Effector memory CD4-positive, alpha-beta T cell (primary cell): ENCODE results near the gene BCAR3.

Experiments
- DNase-seq, 3 donors: peaks; one replicate each; pipeline ENCODE4 v3.0.0-alpha.2; 2020
- H3K27ac ChIP-seq: 2 replicates; pipeline ENCODE4 v1.7.0; 2013; ENCODE audit warnings: mild to moderate bottlenecking, low read length, moderate library complexity; ENCODE audit not compliant: insufficient read depth, poor library complexity, severe bottlenecking
- H3K27me3 ChIP-seq: replicated peaks from 2 replicates; pipeline ENCODE4 v1.7.0; 2013; ENCODE audit warnings: mild to moderate bottlenecking, low read length; ENCODE audit not compliant: insufficient read depth, control insufficient read depth, poor library complexity, severe bottlenecking
- H3K36me3 ChIP-seq: 2 replicates; pipeline ENCODE4 v1.7.0; 2013; ENCODE audit warnings: mild to moderate bottlenecking, low read length, moderate library complexity; ENCODE audit not compliant: control insufficient read depth, insufficient read depth
- H3K4me1 ChIP-seq: 2 replicates; pipeline ENCODE4 v1.7.0; 2013; ENCODE audit warnings: low read length, mild to moderate bottlenecking; ENCODE audit not compliant: control insufficient read depth, insufficient read depth, poor library complexity, severe bottlenecking
- H3K4me3 ChIP-seq: 2 replicates; pipeline ENCODE4 v1.7.0; 2013; ENCODE audit warnings: low read length, low read depth, mild to moderate bottlenecking; ENCODE audit not compliant: insufficient read depth, poor library complexity, severe bottlenecking
- H3K9me3 ChIP-seq: 2 replicates; pipeline ENCODE4 v1.7.0; 2013; ENCODE audit warnings: mild to moderate bottlenecking, low read length, moderate library complexity; ENCODE audit not compliant: control insufficient read depth

Gene BCAR3

GRCh38 chr1:93648656-93649055, 33.0 kb downstream of the BCAR3 start:
- no peak overlapping the region for H3K27ac ChIP-seq
- H3K4me1 ChIP-seq, result no peaks in the 10 kb centered on the region
- no peaks in the 10 kb centered on the region for H3K9me3 ChIP-seq
- no peaks in the 10 kb centered on the region for H3K36me3 ChIP-seq
- no peak for DNase-seq
- H3K4me3 ChIP-seq, result no peak overlapping the region
- H3K27me3 ChIP-seq, result no peaks in the 10 kb centered on the region

- Histone ChIP-seq H3K4me3 (no peak overlapping the region), H3K4me1 (no peaks in the 10 kb centered on the region), H3K27ac (no peak overlapping the region), H3K27me3 (no peaks in the 10 kb centered on the region), H3K36me3 (no peaks in the 10 kb centered on the region), H3K9me3 (no peaks in the 10 kb centered on the region)
- no peak for DNase-seq
These were observed 40.1 kb downstream of the BCAR3 start for GRCh38 chr1:93641527-93641926.

- DNase-seq, result no peak
- Histone ChIP-seq H3K36me3 (no peaks in the 10 kb centered on the region), H3K27me3 (no peaks in the 10 kb centered on the region), H3K4me1 (no peaks in the 10 kb centered on the region), H3K27ac (no peak overlapping the region), H3K4me3 (no peak overlapping the region), H3K9me3 (no peaks in the 10 kb centered on the region)
These were observed 40.8 kb downstream of the BCAR3 start for GRCh38 chr1:93640656-93641440.

GRCh38 chr1:93638981-93639380, 42.7 kb downstream of the BCAR3 start:
- H3K4me1 ChIP-seq, result no peaks in the 10 kb centered on the region
- DNase-seq, result no peak
- no peak overlapping the region for H3K4me3 ChIP-seq
- H3K27me3 ChIP-seq, result no peaks in the 10 kb centered on the region
- no peak overlapping the region for H3K27ac ChIP-seq
- H3K36me3 ChIP-seq, result no peaks in the 10 kb centered on the region
- H3K9me3 ChIP-seq, result no peaks in the 10 kb centered on the region

- H3K4me3 ChIP-seq, result no peak overlapping the region
- H3K4me1 ChIP-seq, result no peaks in the 10 kb centered on the region
- DNase-seq, result no peak
- H3K36me3 ChIP-seq, result no peaks in the 10 kb centered on the region
- no peak overlapping the region for H3K27ac ChIP-seq
- H3K27me3 ChIP-seq, result no peaks in the 10 kb centered on the region
- no peaks in the 10 kb centered on the region for H3K9me3 ChIP-seq
These were observed 43.3 kb downstream of the BCAR3 start for GRCh38 chr1:93638307-93638847.

- Histone ChIP-seq H3K4me1 (no peaks in the 10 kb centered on the region), H3K4me3 (no peak overlapping the region), H3K27ac (no peak overlapping the region), H3K36me3 (no peaks in the 10 kb centered on the region), H3K9me3 (no peaks in the 10 kb centered on the region), H3K27me3 (no peaks in the 10 kb centered on the region)
- no peak for DNase-seq
These were observed 44.9 kb downstream of the BCAR3 start for GRCh38 chr1:93636712-93637111.

- Histone ChIP-seq H3K27ac (no peak overlapping the region), H3K4me3 (no peak overlapping the region), H3K4me1 (no peaks in the 10 kb centered on the region), H3K9me3 (no peaks in the 10 kb centered on the region), H3K36me3 (no peaks in the 10 kb centered on the region), H3K27me3 (no peaks in the 10 kb centered on the region)
- DNase-seq, result no peak
These were observed 45.8 kb downstream of the BCAR3 start for GRCh38 chr1:93635614-93636543.

- Histone ChIP-seq H3K9me3 (no peaks in the 10 kb centered on the region), H3K27ac (no peak overlapping the region), H3K4me1 (no peaks in the 10 kb centered on the region), H3K27me3 (no peaks in the 10 kb centered on the region), H3K4me3 (no peak overlapping the region), H3K36me3 (no peaks in the 10 kb centered on the region)
- no peak for DNase-seq
These were observed 48.3 kb downstream of the BCAR3 start for GRCh38 chr1:93633313-93633712.

GRCh38 chr1:93631626-93632365, 49.8 kb downstream of the BCAR3 start:
- DNase-seq, result no peak
- Histone ChIP-seq H3K4me1 (no peaks in the 10 kb centered on the region), H3K27me3 (no peaks in the 10 kb centered on the region), H3K4me3 (no peak overlapping the region), H3K36me3 (no peaks in the 10 kb centered on the region), H3K9me3 (no peaks in the 10 kb centered on the region), H3K27ac (no peak overlapping the region)
